Measurements from ENCODE around the gene AS3MT. TPM values are rescaled to one million over a fixed set of nuclear protein-coding genes. Genes with fewer than 3 reads are reported as not detected.

Gene AS3MT
- total RNA-seq, 2 donors from 2014 or later, result 11.7 to 17.3 TPM

DNA sequence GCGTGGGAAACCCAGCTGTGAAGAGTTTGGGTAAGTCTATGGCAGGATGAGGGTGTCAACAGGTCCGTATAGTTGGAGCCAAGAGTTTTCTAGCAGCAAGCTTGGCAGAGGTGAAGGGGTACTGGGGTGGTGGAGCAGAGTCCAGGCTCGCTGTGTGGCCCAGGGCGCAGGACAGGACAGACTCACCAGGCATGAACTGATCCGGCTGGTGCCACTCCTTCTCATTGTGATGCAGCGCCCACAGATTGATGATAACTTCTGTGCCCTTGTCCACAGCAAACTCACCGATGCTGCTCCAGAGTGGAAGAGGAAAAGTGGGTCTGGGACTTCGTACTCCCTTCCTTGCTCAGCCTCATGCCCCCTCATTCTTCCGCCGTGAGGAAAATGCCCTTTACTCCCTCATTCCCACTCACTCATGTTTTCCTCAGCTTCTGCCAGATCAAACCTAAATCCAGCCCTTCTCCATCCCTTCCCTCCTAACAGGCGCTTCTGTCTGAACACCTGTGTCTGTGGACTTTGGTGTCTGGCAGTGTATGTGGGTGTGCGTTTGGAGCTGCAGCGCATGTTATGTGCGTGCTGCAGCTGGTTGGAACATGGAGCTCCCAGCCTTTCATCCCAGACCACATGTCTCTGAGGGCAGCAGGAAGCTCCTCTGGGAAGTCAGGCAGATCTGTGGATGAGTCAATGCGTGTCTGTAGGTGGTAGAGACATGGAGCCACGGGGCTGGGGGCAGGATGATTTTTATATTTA, 37.8 kb upstream of the AS3MT start:
- no peak for DNase-seq (ENCODE audit: low spot score)
- TF ChIP-seq, protein P1, sequence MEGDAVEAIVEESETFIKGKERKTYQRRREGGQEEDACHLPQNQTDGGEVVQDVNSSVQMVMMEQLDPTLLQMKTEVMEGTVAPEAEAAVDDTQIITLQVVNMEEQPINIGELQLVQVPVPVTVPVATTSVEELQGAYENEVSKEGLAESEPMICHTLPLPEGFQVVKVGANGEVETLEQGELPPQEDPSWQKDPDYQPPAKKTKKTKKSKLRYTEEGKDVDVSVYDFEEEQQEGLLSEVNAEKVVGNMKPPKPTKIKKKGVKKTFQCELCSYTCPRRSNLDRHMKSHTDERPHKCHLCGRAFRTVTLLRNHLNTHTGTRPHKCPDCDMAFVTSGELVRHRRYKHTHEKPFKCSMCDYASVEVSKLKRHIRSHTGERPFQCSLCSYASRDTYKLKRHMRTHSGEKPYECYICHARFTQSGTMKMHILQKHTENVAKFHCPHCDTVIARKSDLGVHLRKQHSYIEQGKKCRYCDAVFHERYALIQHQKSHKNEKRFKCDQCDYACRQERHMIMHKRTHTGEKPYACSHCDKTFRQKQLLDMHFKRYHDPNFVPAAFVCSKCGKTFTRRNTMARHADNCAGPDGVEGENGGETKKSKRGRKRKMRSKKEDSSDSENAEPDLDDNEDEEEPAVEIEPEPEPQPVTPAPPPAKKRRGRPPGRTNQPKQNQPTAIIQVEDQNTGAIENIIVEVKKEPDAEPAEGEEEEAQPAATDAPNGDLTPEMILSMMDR (IDR thresholded peaks at IDR 0.05), result no peak
- H3K27ac ChIP-seq, result no peak overlapping the region
- H3K27me3 ChIP-seq, result no peaks in the 10 kb centered on the region
- no peak overlapping the region for H3K4me3 ChIP-seq
- no peaks in the 10 kb centered on the region for H3K36me3 ChIP-seq
- no peaks in the 10 kb centered on the region for H3K9me3 ChIP-seq
- H3K4me1 ChIP-seq, result no peaks in the 10 kb centered on the region

DNA sequence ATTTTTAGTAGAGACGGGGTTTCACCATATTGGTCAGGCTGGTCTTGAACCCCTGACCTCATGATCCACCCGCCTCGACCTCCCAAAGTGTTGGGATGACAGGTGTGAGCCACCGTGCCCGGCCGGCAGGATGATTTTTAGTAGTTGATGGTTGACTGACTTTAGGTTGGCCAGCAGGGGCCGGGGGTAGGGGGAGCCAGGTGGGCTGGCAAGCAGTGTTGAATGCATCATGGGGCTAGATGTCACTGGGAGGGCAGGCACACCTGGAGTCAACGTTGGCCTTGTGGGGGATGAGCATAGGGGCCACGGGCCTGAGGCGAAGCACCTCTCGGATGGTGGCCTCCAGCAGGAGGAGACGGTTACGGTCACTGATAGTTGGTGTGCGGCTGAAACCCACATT, 37.0 kb upstream of the AS3MT start:
- Histone ChIP-seq H3K27me3 (no peaks in the 10 kb centered on the region), H3K36me3 (no peaks in the 10 kb centered on the region), H3K4me1 (no peaks in the 10 kb centered on the region), H3K9me3 (no peaks in the 10 kb centered on the region), H3K4me3 (no peak overlapping the region), H3K27ac (no peak overlapping the region)
- TF ChIP-seq, protein P1 (IDR thresholded peaks at IDR 0.05), result no peak
- DNase-seq (ENCODE audit: low spot score), result no peak

DNA sequence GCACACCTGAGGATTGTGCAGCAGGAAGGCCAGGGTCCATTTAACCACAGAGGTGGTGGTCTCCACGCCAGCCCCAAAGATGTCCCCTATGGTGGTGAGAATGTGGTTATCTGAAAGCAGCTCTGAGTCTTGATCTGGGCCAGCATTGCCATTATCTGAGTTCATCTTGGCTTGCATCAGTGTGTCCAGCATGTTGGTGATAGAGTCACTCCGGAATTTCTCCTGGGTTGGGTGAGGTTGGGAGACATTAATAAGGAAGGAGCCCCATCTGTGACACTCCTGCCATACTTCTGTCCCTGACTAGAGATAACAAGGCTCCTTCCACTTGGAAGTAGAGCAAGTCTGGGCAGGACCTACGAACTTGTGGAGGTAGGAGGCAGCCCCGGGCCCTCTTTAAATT, 36.3 kb upstream of the AS3MT start:
- DNase-seq (ENCODE audit: low spot score), result no peak
- Histone ChIP-seq H3K4me1 (no peaks in the 10 kb centered on the region), H3K4me3 (no peak overlapping the region), H3K27ac (no peak overlapping the region), H3K9me3 (peaks cover 0 to 3% of the 10 kb centered on the region in 2 donors), H3K27me3 (no peaks in the 10 kb centered on the region), H3K36me3 (no peaks in the 10 kb centered on the region)
- TF ChIP-seq, protein P1 (IDR thresholded peaks at IDR 0.05), result no peak

DNA sequence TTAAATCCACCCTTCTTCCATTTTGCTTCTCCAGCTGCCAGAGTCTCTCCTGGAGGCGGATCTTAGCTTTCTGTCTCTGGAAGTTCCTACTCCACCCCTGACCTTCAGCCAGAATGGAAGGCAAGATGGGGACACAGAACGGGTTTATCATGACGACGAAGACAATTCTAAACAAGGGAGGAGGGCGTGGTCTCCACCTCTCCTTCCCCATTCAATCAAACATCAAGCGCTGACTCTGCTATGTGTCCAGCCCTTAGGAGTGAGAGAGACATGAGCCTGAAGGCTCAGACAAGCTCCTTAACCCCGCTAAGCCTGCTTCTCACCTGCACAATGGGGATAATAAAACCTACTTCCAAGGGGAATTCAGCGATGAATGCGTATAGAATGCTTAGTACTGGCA, 35.1 kb upstream of the AS3MT start:
- H3K27me3 ChIP-seq, result no peaks in the 10 kb centered on the region
- H3K9me3 ChIP-seq, result peaks cover 0 to 12% of the 10 kb centered on the region in 2 donors
- H3K27ac ChIP-seq, result no peak overlapping the region
- TF ChIP-seq, protein P1 (IDR thresholded peaks at IDR 0.05), result no peak
- DNase-seq (ENCODE audit: low spot score), result no peak
- H3K4me3 ChIP-seq, result no peak overlapping the region
- H3K36me3 ChIP-seq, result no peaks in the 10 kb centered on the region
- no peaks in the 10 kb centered on the region for H3K4me1 ChIP-seq

DNA sequence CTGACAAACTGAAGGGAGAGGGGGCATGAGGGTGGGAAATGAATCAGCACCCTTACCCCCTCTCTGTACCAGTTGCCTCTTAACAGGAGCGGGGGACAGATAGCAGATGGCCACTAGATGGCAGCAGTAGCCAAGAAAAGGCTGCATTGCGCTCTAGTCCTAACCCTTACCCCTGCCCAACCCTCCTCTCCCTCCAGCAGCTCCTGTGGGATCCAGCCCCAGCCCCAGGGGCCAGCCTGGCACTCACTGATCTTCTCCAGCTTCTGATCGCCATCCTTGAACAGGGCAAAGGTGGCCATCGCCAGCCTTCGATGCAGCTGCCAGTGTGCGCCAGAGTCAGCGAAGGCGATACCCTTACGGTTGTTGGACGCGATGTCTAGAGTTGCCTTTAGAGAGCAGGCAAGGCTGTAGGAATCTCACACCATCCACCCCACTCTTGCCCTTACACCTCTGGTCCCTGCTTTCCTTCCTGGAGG, 34.2 kb upstream of the AS3MT start:
- no peak overlapping the region for H3K4me3 ChIP-seq
- no peaks in the 10 kb centered on the region for H3K27me3 ChIP-seq
- peak; percentile 82 for DNase-seq (ENCODE audit: low spot score)
- no peaks in the 10 kb centered on the region for H3K36me3 ChIP-seq
- H3K9me3 ChIP-seq, result peaks cover 0 to 12% of the 10 kb centered on the region in 2 donors
- H3K27ac ChIP-seq, result no peak overlapping the region
- no peaks in the 10 kb centered on the region for H3K4me1 ChIP-seq
- TF ChIP-seq, protein P1 (IDR thresholded peaks at IDR 0.05), result peak; percentile 80 to 91

Data from right atrium auricular region (tissue), 2 donors.